OCI-M1 (cell line): ENCODE results near the gene MYL3.

ENCODE experiments used
- DNase-seq: peaks from one replicate; lab custom pipeline; 2025; lab: John Stamatoyannopoulos, UW

MYL3 gene

GRCh38 chr3:46865031-46865507, 1.8 kb upstream of the MYL3 start:
- no peak for DNase-seq

GRCh38 chr3:46864061-46864881, 1.0 kb upstream of the MYL3 start:
- no peak for DNase-seq

- DNase-seq: no peak
Measured at GRCh38 chr3:46862369-46863025, 747 bp downstream of the MYL3 start.

- no peak for DNase-seq
Measured at GRCh38 chr3:46861605-46862368, 1.5 kb downstream of the MYL3 start.

DNA sequence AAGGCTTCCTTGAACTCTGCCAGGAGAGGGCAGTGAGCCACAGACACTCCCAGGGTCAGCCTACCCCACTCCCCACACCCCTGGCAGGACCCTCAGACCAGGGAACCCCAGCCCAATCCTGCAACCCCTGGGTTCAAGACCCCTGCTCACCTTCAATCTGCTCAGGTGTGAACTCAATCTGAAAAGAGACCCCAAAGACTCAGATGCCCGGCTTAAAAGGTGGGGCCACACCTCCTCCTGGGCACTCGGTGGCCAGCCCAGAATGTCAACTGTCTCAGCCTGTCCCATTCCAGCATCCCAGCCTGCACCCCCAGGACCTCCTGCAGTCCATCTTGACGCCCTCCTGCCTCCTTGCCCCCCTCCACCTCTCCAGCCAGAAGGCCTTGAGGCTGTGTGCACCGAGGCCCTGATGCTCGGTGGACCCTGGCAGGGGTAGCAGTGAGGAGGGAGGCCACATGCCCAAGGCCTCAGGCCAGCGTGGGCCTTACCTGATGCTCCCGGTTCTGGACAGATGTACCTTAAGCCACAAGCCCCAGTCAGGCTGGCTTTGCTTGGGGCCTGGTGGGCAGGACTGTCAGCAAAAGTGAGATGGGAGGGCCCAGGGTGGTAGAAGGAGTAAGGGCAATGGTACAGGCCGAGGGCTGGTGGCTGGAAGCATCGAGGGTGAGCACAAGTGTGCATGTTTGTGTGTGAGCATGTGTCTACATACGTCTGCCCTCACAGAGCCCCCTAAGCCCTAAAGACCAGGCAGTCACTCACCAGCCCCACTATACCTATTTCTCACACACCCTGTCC, 2.2 kb downstream of the MYL3 start:
- no peak for DNase-seq

DNA sequence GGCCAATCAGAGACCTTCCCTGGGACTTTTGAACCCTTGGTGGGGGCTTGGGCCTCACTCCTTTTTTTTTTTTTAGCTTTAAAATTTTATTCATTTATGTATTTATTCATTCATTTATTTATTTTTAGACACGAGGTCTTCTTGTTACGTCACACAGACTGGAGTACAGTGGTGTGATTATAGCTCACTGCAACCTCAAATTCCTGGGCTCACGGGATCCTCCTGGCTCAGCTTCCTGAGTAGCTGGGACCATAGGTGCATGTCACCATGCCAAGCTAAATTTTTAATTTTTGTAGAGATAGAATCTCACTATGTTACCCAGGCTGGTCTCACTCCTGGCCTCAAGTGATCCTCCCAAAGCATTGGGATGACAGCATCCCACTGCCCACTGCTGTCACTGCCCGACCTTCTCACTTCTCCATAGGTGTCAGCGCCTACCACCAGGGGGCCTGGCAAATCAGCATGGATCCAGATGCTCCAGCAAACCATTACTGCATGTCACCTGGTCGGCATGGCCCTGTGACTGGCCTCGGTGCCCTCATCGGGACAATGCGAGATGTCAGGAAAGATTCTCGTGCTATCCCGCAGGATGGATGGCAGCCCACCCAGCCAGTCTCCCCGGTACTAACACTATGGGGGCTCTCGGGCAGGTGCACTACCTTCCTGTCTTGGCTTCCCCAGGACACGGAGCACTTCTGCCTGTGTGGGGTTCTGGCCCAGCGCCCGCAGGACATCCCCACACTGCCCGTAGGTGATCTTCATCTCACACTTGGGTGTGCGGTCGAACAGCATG, 3.0 kb downstream of the MYL3 start:
- peak; percentile 19 for DNase-seq

DNA sequence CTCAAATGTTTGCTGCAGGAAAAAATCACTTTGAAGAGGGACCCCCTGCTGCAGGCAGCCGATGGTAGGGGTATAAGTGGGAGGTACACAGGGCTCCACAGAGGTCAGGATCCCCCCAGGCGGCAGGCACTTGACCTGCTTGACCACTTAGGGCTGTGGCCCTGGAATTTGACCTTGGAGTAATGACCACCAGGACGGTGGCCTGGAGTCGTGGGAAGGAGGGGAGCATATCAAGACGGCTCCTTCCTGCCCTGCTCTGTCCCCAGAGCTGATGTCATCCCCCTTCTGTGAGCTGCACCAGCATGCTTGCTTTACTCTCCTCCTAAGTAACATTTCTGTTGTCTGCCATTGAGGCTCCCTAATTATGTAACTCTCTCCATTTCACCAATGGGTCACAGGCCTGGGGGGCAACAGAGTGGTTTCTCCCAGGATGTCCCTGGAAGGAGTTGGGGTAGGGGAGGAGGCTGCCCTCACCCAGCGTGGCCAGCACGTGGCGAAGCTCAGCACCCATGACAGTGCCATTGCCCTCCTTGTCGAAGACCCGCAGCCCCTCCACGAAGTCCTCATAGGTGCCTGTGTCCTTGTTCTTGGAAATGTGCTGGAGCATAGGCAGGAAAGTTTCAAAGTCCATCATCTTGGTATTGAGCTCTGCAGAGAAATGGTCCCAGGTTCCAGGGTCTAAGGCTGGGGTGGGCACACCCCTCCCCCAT, 4.1 kb downstream of the MYL3 start:
- no peak for DNase-seq

DNA sequence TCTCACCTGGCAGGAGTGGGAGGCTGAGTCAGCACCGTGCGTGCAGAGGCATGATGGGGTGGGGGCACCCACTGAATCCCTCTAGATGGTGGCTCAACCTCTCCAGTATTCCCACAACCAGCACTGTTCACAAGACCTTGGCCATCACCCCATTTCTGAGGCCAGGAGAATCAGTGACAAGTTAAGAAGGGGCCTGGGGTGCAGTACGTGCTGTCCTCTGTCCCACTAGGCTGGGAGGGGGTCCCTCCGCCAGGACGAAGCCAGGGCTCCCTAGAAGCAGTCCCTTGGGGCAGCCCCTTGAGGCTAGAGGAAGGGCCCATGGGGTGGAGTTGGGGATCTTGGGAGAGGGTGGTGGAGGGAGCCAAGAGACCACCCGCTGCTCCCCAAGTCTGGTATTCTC, 4.8 kb downstream of the MYL3 start:
- no peak for DNase-seq

- DNase-seq: no peak
Measured at GRCh38 chr3:46857485-46858341, 5.5 kb downstream of the MYL3 start.

DNA sequence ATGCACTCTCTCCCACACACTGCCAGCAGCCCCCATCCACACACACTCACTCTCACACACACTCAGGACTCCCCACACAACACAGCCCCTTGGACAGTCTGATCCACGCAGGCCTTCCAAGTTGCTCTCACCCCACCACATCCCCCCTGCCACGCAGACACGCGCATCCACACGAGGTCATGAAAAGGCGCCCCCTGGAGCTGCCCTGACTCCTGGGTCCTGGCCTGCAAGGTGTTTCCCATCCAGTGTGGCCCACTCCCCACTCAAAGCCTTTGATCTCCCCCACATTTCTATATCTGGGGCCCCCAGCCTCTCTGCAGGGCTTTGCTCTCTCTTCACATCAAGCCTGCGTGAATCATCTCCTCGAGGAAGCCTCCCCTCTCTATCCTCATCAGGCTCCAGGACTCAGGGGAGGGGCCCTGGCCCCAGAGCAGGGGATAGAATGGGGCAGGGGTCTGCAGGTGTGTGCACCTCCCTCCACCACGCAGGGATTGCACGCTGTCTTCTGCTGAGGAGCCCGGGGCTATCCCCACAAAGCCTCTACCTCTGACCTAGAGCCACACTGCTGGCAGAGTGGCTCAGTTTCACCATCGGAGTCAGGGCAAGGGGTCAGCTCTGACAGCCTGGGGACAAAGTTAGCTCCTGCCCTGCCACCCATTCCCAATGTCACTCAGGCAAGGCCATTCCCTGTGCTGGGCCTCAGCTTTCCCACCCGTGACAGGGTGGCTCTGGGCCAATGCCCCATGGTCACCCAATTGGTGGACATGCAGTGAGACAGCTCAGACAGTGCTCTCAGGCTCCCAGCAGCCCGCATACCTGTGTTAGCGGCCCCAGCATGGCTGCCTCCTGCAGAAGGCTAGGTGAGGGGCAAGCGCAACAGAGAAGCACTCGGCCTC, 6.4 kb downstream of the MYL3 start:
- DNase-seq: no peak

DNA sequence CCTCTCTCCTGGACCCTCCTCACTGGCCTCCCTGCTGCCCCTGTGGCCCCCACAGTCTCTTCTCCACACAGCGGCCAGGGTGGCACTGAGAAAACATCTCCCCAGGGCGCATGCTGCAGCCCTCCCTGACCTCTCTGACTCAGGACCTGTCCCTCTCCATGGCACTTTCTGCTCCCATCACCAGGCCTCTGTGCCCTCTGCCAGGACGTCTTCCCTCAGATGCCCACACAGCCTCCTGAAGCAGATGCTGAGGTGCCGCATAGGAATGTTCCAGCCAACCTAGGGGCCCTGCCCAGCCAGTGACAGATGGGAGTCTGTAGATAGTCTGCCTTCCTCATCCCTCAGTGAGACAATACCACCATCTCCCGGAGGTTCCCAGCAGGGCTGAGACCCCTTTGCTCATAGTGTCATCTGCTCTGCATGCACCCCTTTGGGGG, 8.7 kb downstream of the MYL3 start:
- no peak for DNase-seq

- no peak for DNase-seq
Measured at GRCh38 chr3:46853441-46854415, 9.5 kb downstream of the MYL3 start.

- no peak for DNase-seq
Measured at GRCh38 chr3:46852839-46853355, 10.3 kb downstream of the MYL3 start.

- DNase-seq: no peak
Measured at GRCh38 chr3:46852334-46852720, 10.9 kb downstream of the MYL3 start.

GRCh38 chr3:46851364-46852333, 11.6 kb downstream of the MYL3 start:
- no peak for DNase-seq

DNA sequence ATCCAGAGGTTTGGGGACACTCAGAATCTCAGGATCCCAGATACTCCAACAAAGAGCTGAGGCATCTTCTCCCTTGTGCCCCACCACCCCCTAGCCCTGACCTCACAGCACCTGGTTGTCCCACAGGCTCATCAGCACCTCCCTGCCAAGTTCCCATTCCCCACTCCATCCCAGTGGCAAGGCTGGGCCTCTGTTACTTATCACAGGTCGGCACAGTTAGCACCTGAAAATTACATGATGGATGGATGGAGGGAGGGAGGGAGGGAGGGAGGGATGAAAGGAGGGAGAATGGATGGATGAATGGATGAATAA, 12.8 kb downstream of the MYL3 start:
- DNase-seq: no peak
